Left renal cortex interstitium (tissue), 4 donors: ENCODE measurements around the gene ZMYND8. TPM values are rescaled to one million over a fixed set of nuclear protein-coding genes. Genes with fewer than 3 reads are reported as not detected.
"Not testable (repeated sequence)": the region's sequence is repeated elsewhere in the genome, so short reads cannot be mapped to it uniquely, and the experiment has no call there.

Source experiments
- DNase-seq, 4 donors: peaks; one replicate each; pipeline ENCODE4 v3.0.0-alpha.2; 2013; ENCODE audit warnings: low read depth in 4 of 4, low spot score in 2 of 4, missing footprints in 1 of 4
- polyA plus RNA-seq, 4 donors: library from polyadenylated mRNA; unstranded; fragments of 120-200 nt; gene quantifications; one replicate each; pipeline ENCODE4 v1.2.1, GENCODE V29; 2013; ENCODE audit not compliant: insufficient read length in 4 of 4

Gene ZMYND8
- polyA plus RNA-seq, 4 donors: 33.0 to 44.8 (median 42.4) TPM

- DNase-seq: no peak
Observed at GRCh38 chr20:47290666-47291430, 65.7 kb downstream of the ZMYND8 start.

GRCh38 chr20:47290008-47290407, 66.5 kb downstream of the ZMYND8 start:
- no peak for DNase-seq

GRCh38 chr20:47289096-47289495, 67.4 kb downstream of the ZMYND8 start:
- no peak for DNase-seq

GRCh38 chr20:47288530-47288929, 68.0 kb downstream of the ZMYND8 start:
- DNase-seq: not testable (repeated sequence)

- DNase-seq: no peak
Observed at GRCh38 chr20:47287609-47288144, 68.8 kb downstream of the ZMYND8 start.

GRCh38 chr20:47286681-47287080, 69.8 kb downstream of the ZMYND8 start:
- DNase-seq: no peak

GRCh38 chr20:47285189-47285588, 71.3 kb downstream of the ZMYND8 start:
- DNase-seq: no peak

- DNase-seq: no peak
Observed at GRCh38 chr20:47284373-47284772, 72.1 kb downstream of the ZMYND8 start.

- DNase-seq: no peak
Observed at GRCh38 chr20:47283411-47283810, 73.1 kb downstream of the ZMYND8 start.

GRCh38 chr20:47282864-47283263, 73.6 kb downstream of the ZMYND8 start:
- no peak for DNase-seq

GRCh38 chr20:47281376-47281775, 75.1 kb downstream of the ZMYND8 start:
- DNase-seq: no peak

- DNase-seq: no peak
Observed at GRCh38 chr20:47280668-47281067, 75.8 kb downstream of the ZMYND8 start.

GRCh38 chr20:47280228-47280627, 76.3 kb downstream of the ZMYND8 start:
- no peak for DNase-seq

GRCh38 chr20:47278907-47279348, 77.6 kb downstream of the ZMYND8 start:
- DNase-seq: no peak

- not testable (repeated sequence) for DNase-seq
Observed at GRCh38 chr20:47277535-47277872, 79.0 kb downstream of the ZMYND8 start.

- peak in 1 of 4 donors; percentile 20 for DNase-seq
Observed at GRCh38 chr20:47276851-47277534, 79.5 kb downstream of the ZMYND8 start.

GRCh38 chr20:47276251-47276650, 80.2 kb downstream of the ZMYND8 start:
- DNase-seq: no peak

GRCh38 chr20:47275548-47275947, 81.0 kb downstream of the ZMYND8 start:
- no peak for DNase-seq

GRCh38 chr20:47274401-47275108, 81.9 kb downstream of the ZMYND8 start:
- DNase-seq: no peak

GRCh38 chr20:47273591-47274235, 82.8 kb downstream of the ZMYND8 start:
- no peak for DNase-seq
